Nephron progenitor cell (in vitro differentiated cells): ENCODE measurements around the gene CDC7.

Experiments
- DNase-seq: peaks from one replicate; pipeline ENCODE4 v3.0.0; 2021
- H3K27ac Mint-ChIP-seq: 2 replicates; pipeline ENCODE4 v1.8.0; 2021; ENCODE audit warnings: mild to moderate bottlenecking, moderate library complexity, mixed read lengths
- H3K27me3 Mint-ChIP-seq: 2 replicates; pipeline ENCODE4 v1.8.0; 2021; ENCODE audit warnings: mild to moderate bottlenecking, low read depth, mixed read lengths; ENCODE audit not compliant: poor library complexity
- H3K36me3 Mint-ChIP-seq: 2 replicates; pipeline ENCODE4 v1.8.0; 2021; ENCODE audit warnings: low read depth, mixed read lengths
- H3K4me1 Mint-ChIP-seq: 2 replicates; pipeline ENCODE4 v1.8.0; 2021; ENCODE audit warnings: mixed read lengths
- H3K4me3 Mint-ChIP-seq: 2 replicates; pipeline ENCODE4 v1.8.0; 2021; ENCODE audit warnings: mild to moderate bottlenecking, moderate library complexity, mixed read lengths
- H3K9me3 Mint-ChIP-seq: 2 replicates; pipeline ENCODE4 v1.8.0; 2021; ENCODE audit warnings: mild to moderate bottlenecking, moderate library complexity, mixed read lengths
- TF ChIP-seq, protein P1 (sequence below): fragments of 200-600 bp; sonication (generic); IDR thresholded peaks from 2 replicates; pipeline ENCODE4 v1.5.0; 2021; ENCODE audit warnings: antibody characterized with exemption

The CDC7 gene

DNA sequence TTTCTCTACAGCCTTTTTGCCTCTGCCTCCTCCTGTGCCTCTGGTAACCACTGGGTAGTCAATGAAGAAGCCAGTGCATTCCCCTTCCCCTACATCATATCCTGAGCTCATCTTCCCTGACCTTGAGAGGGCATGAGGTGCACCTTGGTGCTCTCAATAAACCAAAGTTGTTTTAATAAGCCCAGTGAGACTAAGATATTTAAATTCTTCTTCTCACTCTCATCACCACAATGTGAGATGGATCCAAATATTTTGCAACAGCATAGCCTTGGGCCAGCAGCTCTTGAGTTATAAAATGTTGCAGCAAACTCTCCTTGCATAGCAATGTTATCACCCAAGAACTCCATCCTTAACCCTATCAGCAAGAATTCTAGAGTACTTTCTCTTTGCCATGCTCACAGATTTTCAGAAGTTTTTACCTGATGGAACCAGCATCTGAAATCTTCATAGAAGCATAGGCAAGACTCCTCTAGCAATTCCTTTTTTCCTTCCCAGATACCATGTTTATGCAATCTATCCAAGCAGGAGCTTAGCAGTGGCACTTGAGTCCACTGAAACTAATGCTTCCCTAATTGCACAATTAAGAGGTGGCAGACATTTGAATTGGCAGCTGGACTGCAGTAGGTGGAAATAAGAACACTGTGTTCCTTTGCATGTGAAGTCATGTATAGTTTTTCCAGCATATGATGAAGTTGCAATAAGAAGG is 36.8 kb downstream of the CDC7 start:
- Mint-ChIP-seq H3K9me3 (no peaks in the 10 kb centered on the region), H3K27ac (no peak overlapping the region), H3K4me3 (no peak overlapping the region), H3K4me1 (no peaks in the 10 kb centered on the region), H3K27me3 (peaks cover 14% of the 10 kb centered on the region), H3K36me3 (no peaks in the 10 kb centered on the region)
- DNase-seq = no peak
- TF ChIP-seq, protein P1, sequence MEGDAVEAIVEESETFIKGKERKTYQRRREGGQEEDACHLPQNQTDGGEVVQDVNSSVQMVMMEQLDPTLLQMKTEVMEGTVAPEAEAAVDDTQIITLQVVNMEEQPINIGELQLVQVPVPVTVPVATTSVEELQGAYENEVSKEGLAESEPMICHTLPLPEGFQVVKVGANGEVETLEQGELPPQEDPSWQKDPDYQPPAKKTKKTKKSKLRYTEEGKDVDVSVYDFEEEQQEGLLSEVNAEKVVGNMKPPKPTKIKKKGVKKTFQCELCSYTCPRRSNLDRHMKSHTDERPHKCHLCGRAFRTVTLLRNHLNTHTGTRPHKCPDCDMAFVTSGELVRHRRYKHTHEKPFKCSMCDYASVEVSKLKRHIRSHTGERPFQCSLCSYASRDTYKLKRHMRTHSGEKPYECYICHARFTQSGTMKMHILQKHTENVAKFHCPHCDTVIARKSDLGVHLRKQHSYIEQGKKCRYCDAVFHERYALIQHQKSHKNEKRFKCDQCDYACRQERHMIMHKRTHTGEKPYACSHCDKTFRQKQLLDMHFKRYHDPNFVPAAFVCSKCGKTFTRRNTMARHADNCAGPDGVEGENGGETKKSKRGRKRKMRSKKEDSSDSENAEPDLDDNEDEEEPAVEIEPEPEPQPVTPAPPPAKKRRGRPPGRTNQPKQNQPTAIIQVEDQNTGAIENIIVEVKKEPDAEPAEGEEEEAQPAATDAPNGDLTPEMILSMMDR = no peak

DNA sequence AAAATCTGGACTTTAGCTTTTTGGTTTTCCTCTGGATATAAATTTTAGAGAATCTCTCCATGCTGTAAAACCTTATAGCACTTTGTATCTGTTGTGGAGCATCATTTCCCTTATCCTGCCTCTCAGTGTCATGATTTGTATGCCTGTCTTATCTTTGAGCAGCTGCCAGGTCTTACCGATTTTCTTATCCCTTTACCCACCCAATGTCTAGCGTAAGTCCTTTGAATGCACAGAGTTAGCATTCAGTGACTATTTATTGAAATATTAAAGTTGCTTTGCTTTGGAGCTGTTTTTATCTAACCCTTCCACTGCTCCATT is 37.3 kb downstream of the CDC7 start:
- DNase-seq = no peak
- H3K9me3 Mint-ChIP-seq = no peaks in the 10 kb centered on the region
- no peak overlapping the region for H3K27ac Mint-ChIP-seq
- TF ChIP-seq, protein P1 = no peak
- H3K27me3 Mint-ChIP-seq = peaks cover 16% of the 10 kb centered on the region
- H3K36me3 Mint-ChIP-seq = no peaks in the 10 kb centered on the region
- no peak overlapping the region for H3K4me3 Mint-ChIP-seq
- no peaks in the 10 kb centered on the region for H3K4me1 Mint-ChIP-seq

DNA sequence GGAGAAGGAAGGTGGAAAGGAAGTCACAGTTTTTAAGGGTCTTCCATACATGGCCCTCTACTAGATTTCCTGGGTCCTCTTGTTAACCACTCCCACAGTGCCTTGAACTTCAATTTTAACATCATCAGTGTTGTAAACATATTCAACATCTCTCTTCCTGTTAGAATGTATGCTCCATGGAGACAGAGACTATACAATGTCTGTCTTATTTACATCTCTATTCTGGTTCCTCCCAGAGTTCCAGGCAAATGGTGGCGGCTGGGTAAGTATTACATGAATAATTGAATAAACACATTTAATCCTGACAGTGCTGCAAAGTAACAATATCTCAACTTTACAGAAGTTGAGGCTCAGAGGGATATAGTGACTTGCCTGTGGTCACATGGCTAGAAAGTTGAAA is 40.3 kb downstream of the CDC7 start:
- TF ChIP-seq, protein P1 = no peak
- H3K4me3 Mint-ChIP-seq = no peak overlapping the region
- H3K4me1 Mint-ChIP-seq = no peaks in the 10 kb centered on the region
- no peaks in the 10 kb centered on the region for H3K9me3 Mint-ChIP-seq
- H3K27me3 Mint-ChIP-seq = peaks cover 12% of the 10 kb centered on the region
- H3K27ac Mint-ChIP-seq = no peak overlapping the region
- H3K36me3 Mint-ChIP-seq = no peaks in the 10 kb centered on the region
- DNase-seq = no peak

DNA sequence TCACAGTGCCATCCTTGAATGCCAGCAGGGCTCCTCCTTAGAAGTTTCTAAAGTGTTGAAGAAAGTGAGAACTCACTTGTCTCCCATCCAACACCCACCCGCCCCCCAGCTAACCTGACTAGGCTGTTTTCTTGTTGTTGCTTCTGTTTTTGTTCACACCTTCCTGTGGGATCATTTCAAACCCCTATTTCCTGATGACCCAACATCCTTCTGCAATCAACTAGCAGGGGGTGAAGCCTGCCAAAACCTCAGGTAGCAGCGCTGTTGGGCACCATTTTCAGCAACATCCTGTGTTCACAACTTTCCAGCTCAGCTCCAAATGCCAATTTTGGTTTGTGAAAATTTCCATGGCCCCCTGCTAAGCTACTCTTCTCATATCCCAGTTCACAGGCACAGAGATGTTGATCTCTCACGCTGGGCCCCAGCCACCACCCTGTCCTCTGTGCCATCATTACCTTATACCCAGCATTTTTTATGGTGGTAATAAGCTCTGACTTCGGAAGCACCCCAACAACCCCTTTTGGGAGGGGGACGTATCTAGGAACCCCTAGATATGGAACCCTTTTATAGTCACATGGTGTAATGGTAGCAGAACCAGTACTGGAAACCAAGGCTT is 41.4 kb downstream of the CDC7 start:
- no peak for DNase-seq
- Mint-ChIP-seq H3K4me3 (no peak overlapping the region), H3K9me3 (no peaks in the 10 kb centered on the region), H3K27me3 (peaks cover 12% of the 10 kb centered on the region), H3K4me1 (no peaks in the 10 kb centered on the region), H3K36me3 (no peaks in the 10 kb centered on the region), H3K27ac (no peak overlapping the region)
- TF ChIP-seq, protein P1 = no peak

DNA sequence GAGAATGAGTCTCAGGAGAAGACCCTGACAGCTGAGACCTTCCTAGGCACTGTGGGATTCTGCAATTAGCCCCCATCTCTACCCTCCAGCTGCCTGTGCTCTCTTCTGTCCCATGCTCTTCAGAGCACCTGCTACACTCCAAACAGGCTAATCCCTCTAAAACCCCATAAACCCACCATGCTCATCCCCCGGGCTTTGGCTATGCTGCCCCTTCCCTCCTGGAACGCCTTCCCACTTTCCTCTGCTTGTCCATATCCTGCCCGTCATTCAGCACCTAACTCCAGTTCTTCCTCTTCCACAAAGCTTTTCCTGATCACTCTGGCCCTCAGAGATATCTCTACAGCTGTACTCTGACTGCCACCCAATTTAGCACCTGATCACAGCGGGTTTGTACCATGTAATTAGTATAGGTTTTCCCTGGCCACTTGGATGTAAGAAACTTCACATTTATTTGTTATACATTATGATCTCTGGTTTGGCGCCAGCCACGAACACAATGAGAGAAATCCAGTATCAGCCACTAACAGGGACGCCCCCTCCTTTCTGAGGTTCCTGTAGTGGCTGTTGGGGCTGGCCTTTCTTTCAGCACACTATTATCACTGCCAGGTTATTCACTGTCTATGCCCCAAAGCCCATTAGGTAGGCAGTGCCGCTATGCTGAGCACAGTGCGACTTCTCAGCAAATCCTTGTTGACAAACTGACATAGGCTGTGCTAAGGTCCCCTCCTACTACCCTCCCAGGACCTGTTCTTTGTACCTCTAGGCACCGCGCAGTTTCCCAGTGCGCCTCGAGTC is 45.1 kb downstream of the CDC7 start:
- H3K4me3 Mint-ChIP-seq = no peak overlapping the region
- TF ChIP-seq, protein P1 = no peak
- no peaks in the 10 kb centered on the region for H3K36me3 Mint-ChIP-seq
- H3K4me1 Mint-ChIP-seq = peaks cover 4% of the 10 kb centered on the region
- H3K27me3 Mint-ChIP-seq = peaks cover 17% of the 10 kb centered on the region
- DNase-seq = no peak
- peaks cover 5% of the 10 kb centered on the region for H3K9me3 Mint-ChIP-seq
- no peak overlapping the region for H3K27ac Mint-ChIP-seq
